ENCODE measurements around the gene SIRPB2.
A peak's percentile ranks its signal among the peaks of the same experiment; 100 is the strongest.

The SIRPB2 gene

GRCh38 chr20:1438361-1438760 lies 52.9 kb downstream of the SIRPB2 start:
- no peak for DNase-seq

- peak; percentile 80 for DNase-seq
These were observed 53.9 kb downstream of the SIRPB2 start for GRCh38 chr20:1437235-1437904.

GRCh38 chr20:1436263-1436662 lies 55.0 kb downstream of the SIRPB2 start:
- no peak for DNase-seq

GRCh38 chr20:1435337-1435699 lies 55.9 kb downstream of the SIRPB2 start:
- DNase-seq = no peak

- peak; percentile 83 for DNase-seq
These were observed 56.5 kb downstream of the SIRPB2 start for GRCh38 chr20:1434571-1435336.

GRCh38 chr20:1431158-1431557 lies 60.1 kb downstream of the SIRPB2 start:
- DNase-seq = no peak

GRCh38 chr20:1430004-1430451 lies 61.2 kb downstream of the SIRPB2 start:
- no peak for DNase-seq

GRCh38 chr20:1429143-1429728 lies 62.0 kb downstream of the SIRPB2 start:
- no peak for DNase-seq

GRCh38 chr20:1427457-1428054 lies 63.7 kb downstream of the SIRPB2 start:
- DNase-seq = no peak

GRCh38 chr20:1426231-1426849 lies 64.9 kb downstream of the SIRPB2 start:
- DNase-seq = no peak
